Neuronal stem cell (in vitro differentiated cells): ENCODE measurements around the gene LINC00237.

Experiments used
- DNase-seq: peaks from one replicate; pipeline ENCODE4 v3.0.0-alpha.2; 2013; ENCODE audit warnings: low spot score
- H2AFZ ChIP-seq: one replicate; pipeline ENCODE4 v1.6.1; 2013; ENCODE audit warnings: mild to moderate bottlenecking, low read length, inconsistent platforms
- H2AK5ac ChIP-seq: 2 replicates; pipeline ENCODE4 v1.6.1; 2013; ENCODE audit warnings: low read depth, mild to moderate bottlenecking, inconsistent platforms, low read length, moderate library complexity, mixed read lengths
- H2BK120ac ChIP-seq: 2 replicates; pipeline ENCODE4 v1.6.1; 2013; ENCODE audit warnings: low read depth, mild to moderate bottlenecking, inconsistent platforms, low read length, moderate library complexity, mixed read lengths
- H2BK12ac ChIP-seq: one replicate; pipeline ENCODE4 v1.6.1; 2013; ENCODE audit warnings: low read length, inconsistent platforms
- H2BK15ac ChIP-seq: 2 replicates; pipeline ENCODE4 v1.6.1; 2013; ENCODE audit warnings: mild to moderate bottlenecking, low read length, inconsistent platforms, mixed read lengths
- H2BK5ac ChIP-seq: one replicate; pipeline ENCODE4 v1.6.1; 2013; ENCODE audit warnings: inconsistent platforms, mild to moderate bottlenecking, low read length, moderate library complexity
- H3K14ac ChIP-seq: one replicate; pipeline ENCODE4 v1.6.1; 2013; ENCODE audit warnings: low read length, inconsistent platforms
- H3K18ac ChIP-seq: 2 replicates; pipeline ENCODE4 v1.6.1; 2013; ENCODE audit warnings: low read length, inconsistent platforms
- H3K23ac ChIP-seq: 2 replicates; pipeline ENCODE4 v1.6.1; 2013; ENCODE audit warnings: low read depth, mild to moderate bottlenecking, mixed read lengths, low read length, inconsistent platforms; ENCODE audit not compliant: poor library complexity
- H3K27ac ChIP-seq: replicated peaks from 3 replicates; pipeline ENCODE4 v1.5.1; 2013; ENCODE audit warnings: low read length, inconsistent platforms
- H3K27me3 ChIP-seq, 3 experiments: 2 replicates each; pipeline ENCODE4 v1.6.1; 2013; ENCODE audit warnings: low read length in 3 of 3, mild to moderate bottlenecking in 2 of 3, inconsistent platforms in 1 of 3, low read depth in 1 of 3, mixed read lengths in 1 of 3, moderate library complexity in 1 of 3; ENCODE audit not compliant: control insufficient read depth in 3 of 3, insufficient read depth in 3 of 3
- H3K36me3 ChIP-seq, 2 donors: replicated peaks in 1 of 2; 2 replicates each; pipeline ENCODE4 v1.6.1; 2013; ENCODE audit warnings: low read length in 2 of 2; ENCODE audit not compliant: control insufficient read depth in 2 of 2, insufficient read depth in 2 of 2
- H3K4ac ChIP-seq: 2 replicates; pipeline ENCODE4 v1.6.1; 2013; ENCODE audit warnings: inconsistent platforms, mild to moderate bottlenecking, low read length, moderate library complexity
- H3K4me1 ChIP-seq, 2 donors: 1 replicate in 1 of 2; 2 replicates in 1 of 2; pipeline ENCODE4 v1.6.1; 2013; ENCODE audit warnings: low read length in 2 of 2, low read depth in 1 of 2; ENCODE audit not compliant: control insufficient read depth in 2 of 2, insufficient read depth in 1 of 2
- H3K4me2 ChIP-seq: one replicate; pipeline ENCODE4 v1.6.1; 2013; ENCODE audit warnings: mild to moderate bottlenecking, low read length, inconsistent platforms; ENCODE audit not compliant: insufficient read depth, poor library complexity, severe bottlenecking
- H3K4me3 ChIP-seq, 2 donors: 2 replicates each; pipeline ENCODE4 v1.5.1; 2013; ENCODE audit warnings: low read length in 2 of 2, mild to moderate bottlenecking in 2 of 2, inconsistent platforms in 1 of 2, moderate library complexity in 1 of 2
- H3K79me1 ChIP-seq: one replicate; pipeline ENCODE4 v1.6.1; 2013; ENCODE audit warnings: low read depth, mild to moderate bottlenecking, inconsistent platforms, low read length, moderate library complexity
- H3K9ac ChIP-seq: one replicate; pipeline ENCODE4 v1.6.1; 2013; ENCODE audit warnings: mild to moderate bottlenecking, low read depth, low read length, inconsistent platforms; ENCODE audit not compliant: poor library complexity
- H3K9me3 ChIP-seq, 2 donors: replicated peaks in 1 of 2; 2 replicates each; pipeline versions ENCODE3 to v1.6.1; 2013; ENCODE audit warnings: low read length in 2 of 2, mild to moderate bottlenecking in 2 of 2, inconsistent platforms in 1 of 2, low read depth in 1 of 2, mixed read lengths in 1 of 2, moderate library complexity in 1 of 2; ENCODE audit not compliant: control insufficient read depth in 2 of 2, insufficient read depth in 1 of 2
- H4K8ac ChIP-seq: one replicate; pipeline ENCODE4 v1.6.1; 2013; ENCODE audit warnings: low read depth, mild to moderate bottlenecking, inconsistent platforms, low read length, moderate library complexity
- H4K91ac ChIP-seq: one replicate; pipeline ENCODE4 v1.6.1; 2013; ENCODE audit warnings: low read length, low read depth, mild to moderate bottlenecking, inconsistent platforms; ENCODE audit not compliant: poor library complexity
- WGBS, 2 donors: extraction: QIAGEN DNeasy Blood & Tissue Kit; methylation state at CpG; one replicate each; pipeline ENCODE4 v1.1.7; 2013; ENCODE audit warnings: missing lambda C conversion rate in 2 of 2, mixed read lengths in 1 of 2; ENCODE audit not compliant: insufficient read length in 2 of 2, insufficient replicate concordance in 1 of 2; ENCODE audit errors: extremely low coverage in 2 of 2; 5-methylcytosine and 5-hydroxymethylcytosine counted together

The LINC00237 gene

GRCh38 chr20:21049305-21049828, 56.8 kb downstream of the LINC00237 start:
- peaks cover 0 to 14% (median 0%) of the 10 kb centered on the region in 3 experiments for H3K27me3 ChIP-seq
- no peak overlapping the region for H4K91ac ChIP-seq
- H2BK120ac ChIP-seq: no peak overlapping the region
- H2BK5ac ChIP-seq: no peak overlapping the region
- H3K4me3 ChIP-seq: no peak overlapping the region
- no peaks in the 10 kb centered on the region for H3K36me3 ChIP-seq
- H2AFZ ChIP-seq: no peak overlapping the region
- H3K4me2 ChIP-seq: no peak overlapping the region
- no peak overlapping the region for H2BK12ac ChIP-seq
- H3K27ac ChIP-seq: no peak overlapping the region
- WGBS, 2 donors: no CpG with 5 or more reads among the region's 6 CpGs
- DNase-seq: no peak
- H3K14ac ChIP-seq: no peak overlapping the region
- peaks cover 0 to 12% of the 10 kb centered on the region in 2 donors for H3K4me1 ChIP-seq
- no peaks in the 10 kb centered on the region for H3K9me3 ChIP-seq
- H4K8ac ChIP-seq: no peak overlapping the region
- H3K4ac ChIP-seq: no peak overlapping the region
- no peak overlapping the region for H2BK15ac ChIP-seq
- H3K9ac ChIP-seq: no peak overlapping the region
- no peak overlapping the region for H3K18ac ChIP-seq
- H3K79me1 ChIP-seq: no peaks in the 10 kb centered on the region
- H2AK5ac ChIP-seq: peak overlapping the region; percentile 11
- H3K23ac ChIP-seq: no peak overlapping the region

- DNase-seq: peak; percentile 15
- H3K79me1 ChIP-seq: no peaks in the 10 kb centered on the region
- no CpG with 5 or more reads among the region's 5 CpGs for WGBS, 2 donors
- H2BK5ac ChIP-seq: no peak overlapping the region
- H2BK120ac ChIP-seq: no peak overlapping the region
- H3K4me1 ChIP-seq: peaks cover 0 to 12% of the 10 kb centered on the region in 2 donors
- H3K27ac ChIP-seq: no peak overlapping the region
- no peak overlapping the region for H3K14ac ChIP-seq
- H3K4me3 ChIP-seq: no peak overlapping the region
- H3K9ac ChIP-seq: no peak overlapping the region
- no peak overlapping the region for H2AK5ac ChIP-seq
- H3K23ac ChIP-seq: no peak overlapping the region
- H2BK12ac ChIP-seq: no peak overlapping the region
- no peaks in the 10 kb centered on the region for H3K9me3 ChIP-seq
- no peak overlapping the region for H4K8ac ChIP-seq
- H3K18ac ChIP-seq: no peak overlapping the region
- no peak overlapping the region for H4K91ac ChIP-seq
- no peak overlapping the region for H3K4ac ChIP-seq
- H3K36me3 ChIP-seq: no peaks in the 10 kb centered on the region
- no peak overlapping the region for H2BK15ac ChIP-seq
- no peak overlapping the region for H2AFZ ChIP-seq
- no peak overlapping the region for H3K4me2 ChIP-seq
- peaks cover 0 to 19% (median 0%) of the 10 kb centered on the region in 3 experiments for H3K27me3 ChIP-seq
These were observed 57.3 kb downstream of the LINC00237 start for GRCh38 chr20:21048841-21049273.

DNA sequence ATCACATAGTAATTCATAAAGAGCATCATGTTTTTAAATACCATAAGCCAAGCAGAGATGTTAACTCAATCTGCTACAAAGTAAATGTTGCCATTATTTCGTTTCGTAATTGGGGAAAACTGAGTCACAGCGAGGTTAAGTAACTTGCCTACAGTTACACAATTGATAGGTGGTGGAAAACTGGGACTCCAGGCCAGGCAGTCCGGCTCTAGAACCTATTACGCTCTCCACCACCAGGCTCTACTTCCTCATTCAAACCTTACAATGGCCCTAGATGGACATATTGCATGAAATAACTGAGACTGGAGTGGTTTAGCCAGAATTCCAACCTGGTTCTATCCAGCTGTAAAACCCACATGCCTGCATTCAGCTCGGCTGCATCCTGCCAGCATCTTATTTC, 58.2 kb downstream of the LINC00237 start:
- Histone ChIP-seq H4K91ac (no peak overlapping the region), H2BK120ac (no peak overlapping the region), H2BK12ac (no peak overlapping the region), H2AK5ac (no peak overlapping the region), H3K4me1 (peaks cover 0 to 6% of the 10 kb centered on the region in 2 donors), H2BK15ac (no peak overlapping the region), H3K79me1 (no peaks in the 10 kb centered on the region), H3K36me3 (no peaks in the 10 kb centered on the region), H2BK5ac (no peak overlapping the region), H3K4me3 (no peak overlapping the region), H3K9ac (no peak overlapping the region), H3K14ac (no peak overlapping the region), H3K23ac (no peak overlapping the region), H2AFZ (no peak overlapping the region), H4K8ac (no peak overlapping the region), H3K27ac (no peak overlapping the region), H3K18ac (no peak overlapping the region), H3K4me2 (no peak overlapping the region), H3K9me3 (no peaks in the 10 kb centered on the region), H3K4ac (no peak overlapping the region), H3K27me3 (peaks cover 0 to 22% (median 0%) of the 10 kb centered on the region in 3 experiments)
- WGBS, 2 donors: no CpG with 5 or more reads among the region's 6 CpGs
- DNase-seq: no peak

GRCh38 chr20:21046413-21047070, 59.6 kb downstream of the LINC00237 start:
- Histone ChIP-seq H2AK5ac (no peak overlapping the region), H3K4me1 (peaks cover 0 to 2% of the 10 kb centered on the region in 2 donors), H3K9me3 (no peaks in the 10 kb centered on the region), H3K27ac (no peak overlapping the region), H3K18ac (no peak overlapping the region), H3K79me1 (no peaks in the 10 kb centered on the region), H2BK120ac (no peak overlapping the region), H3K27me3 (peaks cover 0 to 16% (median 0%) of the 10 kb centered on the region in 3 experiments), H3K14ac (no peak overlapping the region), H2BK5ac (no peak overlapping the region), H3K9ac (no peak overlapping the region), H4K91ac (no peak overlapping the region), H3K4me3 (no peak overlapping the region), H3K4ac (no peak overlapping the region), H4K8ac (no peak overlapping the region), H3K4me2 (no peak overlapping the region), H2BK12ac (no peak overlapping the region), H2AFZ (no peak overlapping the region), H3K23ac (no peak overlapping the region), H2BK15ac (no peak overlapping the region), H3K36me3 (no peaks in the 10 kb centered on the region)
- DNase-seq: no peak
- no CpG with 5 or more reads among the region's 2 CpGs for WGBS, 2 donors
